IPS-NIHi7 (cell line): ENCODE data around the gene TLR6.

Experiments
- DNase-seq: peaks from one replicate; pipeline ENCODE4 v3.0.0; 2012; ENCODE audit warnings: mixed read lengths; ENCODE audit errors: extremely low spot score

The TLR6 gene

GRCh38 chr4:38868059-38868960 is 11.7 kb upstream of the TLR6 start:
- peak; percentile 37 for DNase-seq

- peak; percentile 78 for DNase-seq
Observed at GRCh38 chr4:38867478-38868058, 11.0 kb upstream of the TLR6 start, which contains the start of gene FAM114A1. Gene FAM114A1 (plus strand): TSS chr4:38867806. CDS start chr4:38878079, 10,273 bp downstream.

- DNase-seq = no peak
Observed at GRCh38 chr4:38866973-38867477, 10.4 kb upstream of the TLR6 start.

GRCh38 chr4:38865445-38865844 is 8.8 kb upstream of the TLR6 start:
- no peak for DNase-seq

- DNase-seq = no peak
Observed at GRCh38 chr4:38861791-38862190, 5.2 kb upstream of the TLR6 start.

GRCh38 chr4:38860788-38861424 is 4.3 kb upstream of the TLR6 start:
- peak; percentile 81 for DNase-seq

GRCh38 chr4:38859501-38859900 is 2.9 kb upstream of the TLR6 start:
- no peak for DNase-seq

- no peak for DNase-seq
Observed at GRCh38 chr4:38858097-38858420, 1.4 kb upstream of the TLR6 start.

- peak; percentile 20 for DNase-seq
Observed at GRCh38 chr4:38857354-38858096, 908 bp upstream of the TLR6 start.

- DNase-seq = no peak
Observed at GRCh38 chr4:38856046-38856445, 571 bp downstream of the TLR6 start.

GRCh38 chr4:38855466-38855865 is 1.2 kb downstream of the TLR6 start:
- DNase-seq = no peak

GRCh38 chr4:38846015-38846414 is 10.6 kb downstream of the TLR6 start:
- no peak for DNase-seq

- no peak for DNase-seq
Observed at GRCh38 chr4:38842994-38843393, 13.6 kb downstream of the TLR6 start.

- no peak for DNase-seq
Observed at GRCh38 chr4:38837849-38838248, 18.8 kb downstream of the TLR6 start.

GRCh38 chr4:38837334-38837733 is 19.3 kb downstream of the TLR6 start:
- DNase-seq = no peak

GRCh38 chr4:38834570-38834969 is 22.0 kb downstream of the TLR6 start:
- DNase-seq = no peak

- peak; percentile 25 for DNase-seq
Observed at GRCh38 chr4:38832624-38833528, 23.7 kb downstream of the TLR6 start.

- no peak for DNase-seq
Observed at GRCh38 chr4:38832206-38832605, 24.4 kb downstream of the TLR6 start.

GRCh38 chr4:38831653-38832052 is 25.0 kb downstream of the TLR6 start:
- DNase-seq = no peak

GRCh38 chr4:38829237-38829636 is 27.4 kb downstream of the TLR6 start:
- no peak for DNase-seq

GRCh38 chr4:38823766-38824165 is 32.9 kb downstream of the TLR6 start:
- no peak for DNase-seq
